ENCODE measurements around the gene VPS4B.

VPS4B gene

DNA sequence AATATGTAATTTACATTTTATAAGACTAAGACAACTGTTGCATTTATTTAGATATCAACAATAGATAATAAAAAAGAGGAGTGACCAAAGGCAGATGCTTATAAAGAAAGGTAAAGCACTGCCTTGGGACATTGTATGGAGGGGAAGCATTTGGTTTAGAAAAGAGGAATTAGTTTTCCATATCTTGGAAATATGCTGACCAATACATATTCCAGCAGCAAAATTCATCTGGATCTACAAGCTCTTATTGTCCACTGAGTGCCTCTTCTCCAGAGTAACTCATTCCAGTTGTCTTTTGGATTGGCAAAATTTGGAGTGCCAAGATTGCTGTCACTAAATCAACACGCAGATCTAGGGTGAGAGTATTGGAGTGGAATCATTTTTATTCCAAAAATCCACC, 8.9 kb upstream of the VPS4B start:
- H3K27ac ChIP-seq, result no peak overlapping the region
- TF ChIP-seq, protein P1, sequence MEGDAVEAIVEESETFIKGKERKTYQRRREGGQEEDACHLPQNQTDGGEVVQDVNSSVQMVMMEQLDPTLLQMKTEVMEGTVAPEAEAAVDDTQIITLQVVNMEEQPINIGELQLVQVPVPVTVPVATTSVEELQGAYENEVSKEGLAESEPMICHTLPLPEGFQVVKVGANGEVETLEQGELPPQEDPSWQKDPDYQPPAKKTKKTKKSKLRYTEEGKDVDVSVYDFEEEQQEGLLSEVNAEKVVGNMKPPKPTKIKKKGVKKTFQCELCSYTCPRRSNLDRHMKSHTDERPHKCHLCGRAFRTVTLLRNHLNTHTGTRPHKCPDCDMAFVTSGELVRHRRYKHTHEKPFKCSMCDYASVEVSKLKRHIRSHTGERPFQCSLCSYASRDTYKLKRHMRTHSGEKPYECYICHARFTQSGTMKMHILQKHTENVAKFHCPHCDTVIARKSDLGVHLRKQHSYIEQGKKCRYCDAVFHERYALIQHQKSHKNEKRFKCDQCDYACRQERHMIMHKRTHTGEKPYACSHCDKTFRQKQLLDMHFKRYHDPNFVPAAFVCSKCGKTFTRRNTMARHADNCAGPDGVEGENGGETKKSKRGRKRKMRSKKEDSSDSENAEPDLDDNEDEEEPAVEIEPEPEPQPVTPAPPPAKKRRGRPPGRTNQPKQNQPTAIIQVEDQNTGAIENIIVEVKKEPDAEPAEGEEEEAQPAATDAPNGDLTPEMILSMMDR (conservative IDR thresholded peaks at IDR 0.05), result no peak
- no peak for TF ChIP-seq ZFX (IDR thresholded peaks at IDR 0.05)

DNA sequence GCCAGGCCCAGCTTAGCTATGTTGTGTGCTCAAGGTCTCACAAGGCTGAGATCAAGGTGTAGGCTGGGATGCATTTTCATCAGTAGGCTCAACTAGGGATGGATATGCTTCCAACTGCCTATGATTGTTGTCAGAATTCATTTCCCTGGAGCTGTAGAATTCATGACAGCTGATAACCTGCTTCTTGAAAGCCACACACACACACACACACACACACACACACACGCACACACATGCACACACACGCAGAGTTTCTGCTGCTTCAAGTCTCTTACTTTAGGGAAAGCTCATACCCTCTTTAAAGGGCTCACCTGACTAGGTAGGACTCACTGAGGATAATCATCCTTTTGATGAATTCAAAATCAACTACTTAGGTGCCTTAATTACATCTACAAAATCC, 8.2 kb upstream of the VPS4B start:
- no peak overlapping the region for H3K27ac ChIP-seq
- TF ChIP-seq ZFX (IDR thresholded peaks at IDR 0.05), result no peak
- TF ChIP-seq, protein P1 (conservative IDR thresholded peaks at IDR 0.05), result no peak

DNA sequence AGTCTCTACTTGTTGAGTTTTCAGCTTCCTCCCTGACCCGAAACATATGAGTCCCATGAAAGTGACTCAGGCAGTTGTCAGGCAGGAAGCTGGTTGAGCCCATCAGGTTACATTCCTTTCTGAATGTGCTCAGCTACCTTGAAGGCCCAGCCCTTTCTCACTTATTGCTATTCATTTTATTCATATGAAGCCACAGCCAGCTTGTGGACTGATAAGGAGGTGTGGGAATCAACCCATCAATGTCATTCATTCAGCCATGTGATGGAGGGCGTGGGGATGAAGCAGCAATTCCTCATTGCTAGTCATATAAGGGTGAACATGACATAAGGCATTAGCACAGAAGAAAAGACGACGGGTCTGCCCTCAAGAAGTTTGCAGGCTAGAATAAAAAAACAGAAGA, 5.3 kb upstream of the VPS4B start:
- no peak overlapping the region for H3K27ac ChIP-seq
- no peak for TF ChIP-seq ZFX (IDR thresholded peaks at IDR 0.05)
- TF ChIP-seq, protein P1 (conservative IDR thresholded peaks at IDR 0.05), result no peak

DNA sequence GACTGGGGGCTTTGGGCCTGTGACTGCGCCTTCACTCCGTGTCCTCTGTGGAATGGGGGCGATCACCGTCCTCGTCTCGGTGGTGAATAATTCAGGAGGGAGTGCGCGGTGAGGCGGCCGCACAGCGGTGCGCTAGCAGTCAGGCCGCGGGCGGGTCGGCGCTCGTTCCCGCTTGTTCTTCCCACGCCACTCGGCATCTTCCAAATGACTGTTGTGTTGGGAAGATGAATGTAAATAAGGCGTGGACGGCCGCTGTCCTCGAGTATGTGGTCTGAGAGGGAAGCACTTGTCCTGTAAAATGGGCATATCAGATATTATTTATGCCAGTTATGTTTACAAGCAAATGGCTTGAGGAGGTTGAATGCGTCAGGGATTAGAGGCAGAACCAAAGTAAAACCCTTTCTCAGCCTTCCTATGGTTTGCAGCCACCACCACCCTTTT, 608 bp upstream of the VPS4B start:
- peak overlapping the region; percentile 79 for H3K27ac ChIP-seq
- TF ChIP-seq ZFX (IDR thresholded peaks at IDR 0.05), result peak; percentile 64
- TF ChIP-seq, protein P1 (conservative IDR thresholded peaks at IDR 0.05), result no peak

DNA sequence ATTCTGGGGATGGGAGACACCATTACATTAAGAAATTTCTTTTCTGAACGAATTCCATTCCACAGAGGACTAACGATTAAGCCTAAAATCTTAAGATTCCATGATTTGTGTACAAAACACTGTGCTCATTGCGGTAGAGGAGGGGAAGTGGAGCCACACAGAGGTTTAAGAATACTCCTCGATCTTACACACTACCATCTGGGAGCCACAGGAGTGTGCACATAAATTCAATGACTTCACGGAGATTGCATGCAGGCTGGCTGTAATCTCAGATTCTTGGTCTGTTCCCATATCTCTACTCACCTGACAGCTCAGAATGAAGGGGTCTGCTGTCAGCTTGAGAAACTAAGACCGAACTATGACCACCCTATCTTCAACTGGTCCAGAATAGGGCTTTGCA, 762 bp downstream of the VPS4B start:
- H3K27ac ChIP-seq, result peak overlapping the region; percentile 79
- no peak for TF ChIP-seq ZFX (IDR thresholded peaks at IDR 0.05)
- TF ChIP-seq, protein P1 (conservative IDR thresholded peaks at IDR 0.05), result no peak

DNA sequence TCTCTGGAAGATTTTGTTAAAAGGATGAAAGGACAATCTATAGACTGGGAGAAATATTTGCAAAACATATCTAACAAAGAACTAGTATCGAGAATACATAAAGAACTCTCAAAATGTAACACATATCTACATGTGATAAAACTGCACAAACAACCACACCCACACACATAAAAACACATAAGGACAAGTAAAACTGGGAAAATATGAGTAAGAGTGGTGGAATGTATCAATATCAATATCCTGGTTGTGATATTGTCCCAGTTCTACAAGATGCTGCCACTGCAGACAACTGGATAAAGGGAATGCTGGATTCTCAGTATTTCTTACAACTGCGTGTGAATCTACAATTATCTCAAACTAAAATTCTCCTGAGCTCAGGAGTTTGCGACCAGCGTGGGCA, 9.3 kb downstream of the VPS4B start:
- no peak overlapping the region for H3K27ac ChIP-seq
- TF ChIP-seq, protein P1 (conservative IDR thresholded peaks at IDR 0.05), result no peak
- no peak for TF ChIP-seq ZFX (IDR thresholded peaks at IDR 0.05)

DNA sequence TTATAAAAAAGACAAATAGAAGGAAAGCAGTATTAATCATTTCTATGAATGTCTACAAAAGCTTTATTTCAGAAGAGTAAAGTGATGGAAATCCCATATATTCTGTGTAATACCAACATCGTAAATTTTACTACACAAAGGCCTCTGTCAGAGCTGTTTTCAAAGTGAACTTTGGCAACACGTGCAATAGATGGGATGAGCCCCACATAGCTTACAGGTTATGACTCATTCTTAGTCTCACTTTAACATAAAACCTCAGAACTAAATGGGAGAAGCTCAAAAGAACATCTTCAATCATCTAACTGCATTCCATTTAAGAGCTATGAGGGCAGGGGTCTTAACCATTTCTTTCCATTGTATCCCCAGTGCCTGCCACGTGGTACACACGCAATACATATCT, 11.5 kb downstream of the VPS4B start:
- TF ChIP-seq, protein P1 (conservative IDR thresholded peaks at IDR 0.05), result no peak
- no peak for TF ChIP-seq ZFX (IDR thresholded peaks at IDR 0.05)
- no peak overlapping the region for H3K27ac ChIP-seq
